CD4-positive, alpha-beta T cell treated with Interleukin-17A for 4 hours (primary cell): ENCODE data around the gene PHACTR4.
"Not testable (repeated sequence)": the region's sequence is repeated elsewhere in the genome, so short reads cannot be mapped to it uniquely, and the experiment has no call there.

Source experiments
- DNase-seq: peaks from one replicate; pipeline ENCODE4 v3.0.0-alpha.2; 2020; ENCODE audit warnings: mixed read lengths

PHACTR4 gene

GRCh38 chr1:28369371-28370238 lies at the start of gene PHACTR4:
PHACTR4 (plus strand) TSS chr1:28369740; CDS start chr1:28407448, 37,708 bp downstream.
- peak; percentile 85 for DNase-seq

GRCh38 chr1:28322194-28322593 lies 47.3 kb upstream of the PHACTR4 start:
- DNase-seq = no peak

GRCh38 chr1:28323720-28324119 lies 45.8 kb upstream of the PHACTR4 start:
- DNase-seq = no peak

GRCh38 chr1:28326515-28326914 lies 43.0 kb upstream of the PHACTR4 start:
- no peak for DNase-seq

GRCh38 chr1:28326984-28327383 lies 42.6 kb upstream of the PHACTR4 start:
- no peak for DNase-seq

GRCh38 chr1:28327431-28327830 lies 42.1 kb upstream of the PHACTR4 start:
- DNase-seq = not testable (repeated sequence)

GRCh38 chr1:28328228-28328648 lies 41.3 kb upstream of the PHACTR4 start:
- DNase-seq = no peak

GRCh38 chr1:28329395-28330153 lies 40.0 kb upstream of the PHACTR4 start:
- peak; percentile 40 for DNase-seq

GRCh38 chr1:28338897-28339296 lies 30.6 kb upstream of the PHACTR4 start:
- DNase-seq = no peak

GRCh38 chr1:28339551-28339950 lies 30.0 kb upstream of the PHACTR4 start:
- no peak for DNase-seq

- DNase-seq = no peak
Observed at GRCh38 chr1:28340221-28340974, 29.1 kb upstream of the PHACTR4 start.

- no peak for DNase-seq
Observed at GRCh38 chr1:28341591-28341990, 27.9 kb upstream of the PHACTR4 start.

GRCh38 chr1:28343405-28343804 lies 26.1 kb upstream of the PHACTR4 start:
- DNase-seq = no peak

GRCh38 chr1:28353248-28353810 lies 16.2 kb upstream of the PHACTR4 start:
- DNase-seq = not testable (repeated sequence)

GRCh38 chr1:28354121-28354520 lies 15.4 kb upstream of the PHACTR4 start:
- DNase-seq = no peak

GRCh38 chr1:28358716-28359115 lies 10.8 kb upstream of the PHACTR4 start:
- no peak for DNase-seq

GRCh38 chr1:28359592-28360239 lies 9.8 kb upstream of the PHACTR4 start:
- DNase-seq = peak; percentile 83

GRCh38 chr1:28364888-28365287 lies 4.7 kb upstream of the PHACTR4 start:
- DNase-seq = no peak

GRCh38 chr1:28365864-28366263 lies 3.7 kb upstream of the PHACTR4 start:
- DNase-seq = no peak

GRCh38 chr1:28368608-28369007 lies 932 bp upstream of the PHACTR4 start:
- not testable (repeated sequence) for DNase-seq

GRCh38 chr1:28370239-28371009 lies 884 bp downstream of the PHACTR4 start:
- DNase-seq = peak; percentile 32

GRCh38 chr1:28371010-28371377 lies 1.5 kb downstream of the PHACTR4 start:
- DNase-seq = no peak
